Myometrial cell (primary cell): ENCODE data around the gene RIMKLA. TPM values are rescaled to one million over a fixed set of nuclear protein-coding genes. Genes with fewer than 3 reads are reported as not detected.

Experiments used
- total RNA-seq: library from RNA; depleted of rRNA; stranded (reverse); fragments of >200 nt; gene quantifications from 2 replicates; pipeline ENCODE4 v1.2.3, GENCODE V29; 2015

Gene RIMKLA, protein sequence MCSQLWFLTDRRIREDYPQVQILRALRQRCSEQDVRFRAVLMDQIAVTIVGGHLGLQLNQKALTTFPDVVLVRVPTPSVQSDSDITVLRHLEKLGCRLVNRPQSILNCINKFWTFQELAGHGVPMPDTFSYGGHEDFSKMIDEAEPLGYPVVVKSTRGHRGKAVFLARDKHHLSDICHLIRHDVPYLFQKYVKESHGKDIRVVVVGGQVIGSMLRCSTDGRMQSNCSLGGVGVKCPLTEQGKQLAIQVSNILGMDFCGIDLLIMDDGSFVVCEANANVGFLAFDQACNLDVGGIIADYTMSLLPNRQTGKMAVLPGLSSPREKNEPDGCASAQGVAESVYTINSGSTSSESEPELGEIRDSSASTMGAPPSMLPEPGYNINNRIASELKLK
- total RNA-seq, result not detected in 2 replicates

DNA sequence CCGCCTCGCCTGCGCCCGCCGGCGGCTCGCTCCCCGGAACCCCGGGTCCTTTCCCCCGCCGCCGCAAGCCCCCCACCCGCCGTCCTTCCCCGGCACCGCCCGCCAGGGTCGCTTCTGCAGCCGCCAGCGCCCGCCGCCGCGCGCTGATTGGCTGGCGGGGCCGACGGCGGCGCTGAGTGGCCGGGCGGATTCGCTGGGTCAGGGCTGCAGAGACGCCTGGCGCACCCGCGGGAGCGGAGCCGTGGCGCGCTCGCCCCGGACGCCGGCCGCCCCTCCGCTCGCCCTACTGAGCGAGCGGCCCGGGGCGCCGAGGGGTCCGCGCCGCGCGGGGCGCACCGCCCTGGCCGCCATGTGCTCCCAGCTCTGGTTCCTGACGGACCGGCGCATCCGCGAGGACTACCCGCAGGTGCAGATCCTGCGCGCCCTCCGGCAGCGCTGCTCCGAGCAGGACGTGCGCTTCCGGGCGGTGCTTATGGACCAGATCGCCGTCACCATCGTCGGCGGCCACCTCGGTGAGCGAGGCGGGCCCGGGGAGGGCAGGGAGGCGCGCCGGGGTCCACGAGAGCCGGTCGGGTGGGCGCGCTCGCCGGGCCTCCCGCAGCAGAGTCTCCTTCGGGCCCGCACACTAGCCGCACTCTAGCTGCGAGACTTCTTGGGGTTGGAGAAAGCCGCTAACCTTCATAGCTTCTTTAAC is at the start of gene RIMKLA:
Gene RIMKLA (plus strand): TSS at position 207 of the 694 bp plus-strand sequence. CDS start 143 bp downstream, at position 350.

GRCh38 chr1:42335050-42335808 is 45.4 kb upstream of the RIMKLA start, which contains the start of gene FOXJ3:
Gene FOXJ3 (minus strand): TSS chr1:42335235. CDS start chr1:42311093, 24,142 bp downstream.

DNA sequence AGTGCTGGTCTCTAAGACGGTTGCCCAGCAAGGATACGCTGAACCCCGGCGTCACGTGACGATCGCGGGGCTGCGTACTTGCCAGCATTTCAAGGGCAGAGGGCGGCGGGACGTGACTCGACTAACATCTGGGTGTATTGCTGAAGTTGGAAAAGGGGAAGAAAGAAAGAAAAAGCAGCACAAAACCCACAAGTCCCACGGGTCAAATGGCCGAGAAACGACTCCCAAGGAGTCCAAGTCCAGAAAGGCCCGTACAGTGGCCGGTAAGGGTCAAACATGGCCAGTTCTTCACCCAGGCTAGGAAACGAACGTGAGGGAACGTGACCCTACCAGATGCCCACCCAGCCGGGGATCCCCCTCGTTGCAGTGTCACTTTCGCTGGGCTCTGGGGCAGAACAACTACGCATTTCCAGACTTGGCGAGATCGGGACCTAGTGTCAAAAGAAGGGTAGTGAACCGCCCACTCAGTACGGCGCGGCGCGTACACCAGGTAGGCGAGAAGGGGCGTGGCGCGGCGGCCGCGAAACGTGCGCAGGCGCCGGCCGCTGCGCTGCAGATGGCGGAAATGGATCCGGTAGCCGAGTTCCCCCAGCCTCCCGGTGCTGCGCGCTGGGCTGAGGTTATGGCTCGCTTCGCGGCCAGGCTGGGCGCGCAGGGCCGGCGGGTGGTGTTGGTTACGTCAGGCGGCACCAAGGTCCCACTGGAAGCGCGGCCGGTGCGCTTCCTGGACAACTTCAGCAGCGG is 75.6 kb downstream of the RIMKLA start, which contains the start of the genes PPCS and ZMYND12:
Gene PPCS (plus strand): TSS at position 534 of the 744 bp plus-strand sequence. CDS start 23 bp downstream, at position 557.
Gene ZMYND12 (minus strand): TSS at position 13 of the 744 bp plus-strand sequence. CDS start 25 bp downstream, outside the sequence.

GRCh38 chr1:42462828-42463763 is 82.5 kb downstream of the RIMKLA start, which contains the start of gene CCDC30:
Gene CCDC30 (plus strand): TSS chr1:42463286. CDS start chr1:42480552, 17,266 bp downstream.

Other genes starting within 250 kb of the RIMKLA start
- gene GUCA2B, start 227.4 kb upstream of the RIMKLA start, total RNA-seq, result not detected in 2 replicates
- gene GUCA2A, start 216.0 kb upstream of the RIMKLA start, total RNA-seq, result not detected in 2 replicates
- 13.0 and 18.3 TPM in 2 replicates for gene FOXJ3, start 45.6 kb upstream of the RIMKLA start, total RNA-seq
- under 0.01 and 2.1 TPM in 2 replicates for gene ZMYND12, start 75.2 kb downstream of the RIMKLA start, total RNA-seq
- gene PPCS, start 75.8 kb downstream of the RIMKLA start, total RNA-seq, result 69.1 and 80.7 TPM in 2 replicates
- 0.29 and 0.71 TPM in 2 replicates for gene CCDC30, start 82.5 kb downstream of the RIMKLA start, total RNA-seq